ENCODE results near the gene CCDC185. TPM values are rescaled to one million over a fixed set of nuclear protein-coding genes. Genes with fewer than 3 reads are reported as not detected.

The CCDC185 gene
- total and polyA plus RNA-seq, 2 of the 13 experiments (the other 11 are each of a cell fraction or from before 2014, with no cell fraction given): not detected

GRCh38 chr1:223363057-223363855 is 30.0 kb upstream of the CCDC185 start:
- BruUV-seq (replicated peaks): no TSS peak
- H3K36me3 ChIP-seq (replicated peaks in 1 of 2; ENCODE audit: control insufficient read depth in 1 of 2, insufficient read depth in 2 of 2, low read length in 2 of 2): no peaks in the 10 kb centered on the region
- H2AFZ ChIP-seq (ENCODE audit: low read length): no peak overlapping the region
- intact Hi-C loops (cut with micrococcal nuclease; ENCODE audit: unreplicated experiment): no loop called here
- H4K20me1 ChIP-seq (ENCODE audit: insufficient read depth, low read length): no peaks in the 10 kb centered on the region
- no peak for FAIRE-seq
- ATAC-seq: peak; percentile 59
- no peak for DNase-seq (ENCODE audit: low spot score)
- no peak overlapping the region for H3K9ac ChIP-seq (ENCODE audit: insufficient read depth, low read depth, low read length)
- POLR2A ChIA-PET: no interaction called here
- H3K79me2 ChIP-seq (ENCODE audit: insufficient read depth, low read length): no peaks in the 10 kb centered on the region
- CTCF ChIA-PET (ENCODE audit: low intra/inter-chr PET ratio, low total read pairs): no interaction called here
- in situ Hi-C loops (cut with HindIII; ENCODE audit: extremely low pct_ligation_motif_present, low pct_unique_long_range_greater_than_20kb): no loop called here
- TF ChIP-seq ZNF788 (CRISPR knock-in tag; IDR thresholded peaks at IDR 0.05; ENCODE audit: borderline replicate concordance): no peak
- TF ChIP-seq EP300 (IDR thresholded peaks at IDR 0.05; ENCODE audit: low read depth in 2 of 2, low read length in 2 of 2): no peak
- no peak for TF ChIP-seq EP300 (CRISPR knock-in tag; IDR thresholded peaks at IDR 0.05; ENCODE audit: borderline replicate concordance)
- TF ChIP-seq PAWR (CRISPR knock-in tag; IDR thresholded peaks at IDR 0.05; ENCODE audit: borderline replicate concordance): no peak
- no peak for TF ChIP-seq ZSCAN31 (CRISPR knock-in tag; IDR thresholded peaks at IDR 0.05; ENCODE audit: low read depth)
- TF ChIP-seq ZNF546 (CRISPR knock-in tag; conservative IDR thresholded peaks at IDR 0.05): no peak
- no peak for TF ChIP-seq KAT7 (CRISPR knock-in tag; IDR thresholded peaks at IDR 0.05; ENCODE audit: borderline replicate concordance)
- TF ChIP-seq ZNF557 (CRISPR knock-in tag; IDR thresholded peaks at IDR 0.05): no peak
- TF ChIP-seq ATF5 (CRISPR knock-in tag; IDR thresholded peaks at IDR 0.05; ENCODE audit: low read depth): no peak
- TF ChIP-seq FOXM1 (CRISPR knock-in tag; IDR thresholded peaks at IDR 0.05): no peak
- TF ChIP-seq ZZZ3 (CRISPR knock-in tag; IDR thresholded peaks at IDR 0.05; ENCODE audit: borderline replicate concordance): no peak
- no peak for TF ChIP-seq HOXA3 (CRISPR knock-in tag; IDR thresholded peaks at IDR 0.05)
- no peak for TF ChIP-seq ATF7-NPFF (CRISPR knock-in tag; IDR thresholded peaks at IDR 0.05; ENCODE audit: low read depth)
- no peak for TF ChIP-seq JARID2 (CRISPR knock-in tag; IDR thresholded peaks at IDR 0.05; ENCODE audit: insufficient replicate concordance)
- no peak for TF ChIP-seq TIGD3 (CRISPR knock-in tag; IDR thresholded peaks at IDR 0.05; ENCODE audit: borderline replicate concordance)
- no peak for TF ChIP-seq RFX5 (IDR thresholded peaks at IDR 0.05; ENCODE audit: low read depth, low read length)
- no peak for TF ChIP-seq KLF11 (CRISPR knock-in tag; IDR thresholded peaks at IDR 0.05)
- TF ChIP-seq FOXK1 (CRISPR knock-in tag; IDR thresholded peaks at IDR 0.05; ENCODE audit: borderline replicate concordance, low read depth): no peak
- no peaks in the 10 kb centered on the region for H3K9me3 ChIP-seq (ENCODE audit: low read length)
- 3% methylated on average over 5 of the region's 44 CpGs for WGBS (ENCODE audit: low lambda C conversion rate)
- peak overlapping the region; percentile 40 to 64 (median 43); a peak in 4 of 6 replicates for H3K4me3 ChIP-seq (replicated peaks in 1 of 3; ENCODE audit: insufficient read depth in 1 of 3, low read depth in 2 of 3, low read length in 3 of 3)
- H3K4me1 ChIP-seq (ENCODE audit: insufficient read depth, low read length): no peaks in the 10 kb centered on the region
- H3K27me3 ChIP-seq (ENCODE audit: control insufficient read depth in 1 of 2, insufficient read depth in 2 of 2, low read length in 2 of 2): peaks cover 4 to 38% of the 10 kb centered on the region in 2 experiments; a peak in 4 of 5 replicates
- H3K4me2 ChIP-seq (ENCODE audit: low read depth, low read length): peak overlapping the region; percentile 67
- H3K27ac ChIP-seq (ENCODE audit: extremely low read length, insufficient read depth, low read length): no peak overlapping the region

Measured in HepG2 (cell line).